HFFc6 (cell line): ENCODE measurements around the gene MAP7D2. TPM values are rescaled to one million over a fixed set of nuclear protein-coding genes. Genes with fewer than 3 reads are reported as not detected.
"Not testable (repeated sequence)": the region's sequence is repeated elsewhere in the genome, so short reads cannot be mapped to it uniquely, and the experiment has no call there.

Experiments
- DNase-seq: peaks from one replicate; pipeline ENCODE4 v3.0.0-alpha.2; 2018
- H3K27ac Mint-ChIP-seq: 2 replicates; pipeline ENCODE4 v1.8.0; 2020; ENCODE audit warnings: mild to moderate bottlenecking, mixed read lengths
- H3K27me3 Mint-ChIP-seq: 2 replicates; pipeline ENCODE4 v1.8.0; 2021; ENCODE audit warnings: mild to moderate bottlenecking, moderate library complexity, mixed read lengths; ENCODE audit not compliant: insufficient read depth
- H3K36me3 Mint-ChIP-seq: 2 replicates; pipeline ENCODE4 v1.8.0; 2021; ENCODE audit warnings: low read depth, mixed read lengths
- H3K4me1 Mint-ChIP-seq: 2 replicates; pipeline ENCODE4 v1.8.0; 2020; ENCODE audit warnings: low read depth, mixed read lengths
- H3K4me3 Mint-ChIP-seq: 2 replicates; pipeline ENCODE4 v1.8.0; 2020; ENCODE audit warnings: mild to moderate bottlenecking, moderate library complexity, mixed read lengths
- H3K9me3 Mint-ChIP-seq: 2 replicates; pipeline ENCODE4 v1.8.0; 2020; ENCODE audit warnings: mild to moderate bottlenecking, mixed read lengths
- long read RNA-seq: library from polyadenylated mRNA; unstranded; transcript quantifications from one replicate; pipeline ENCODE4 v2.0.0, GENCODE V29; 2019
- total RNA-seq, 6 experiments: library from RNA; stranded (reverse); fragmentation: NEBNext Ultra II Directional; extraction: Animal tissue kit (Norgen Biotek cat#: 25700); gene quantifications; 2 replicates in 1 of 6; 3 replicates in 5 of 6; pipeline ENCODE4 v1.2.3, GENCODE V29; 2021
- TF ChIP-seq, protein P1 (sequence below): fragments of 200-600 bp; sonication (generic); IDR thresholded peaks from 2 replicates; pipeline ENCODE4 v1.5.0; 2021; ENCODE audit warnings: antibody characterized with exemption, mild to moderate bottlenecking

Gene MAP7D2
- total RNA-seq = under 1 TPM in 5 of 6 experiments, not detected in 1; 0.05 to 0.47 (median 0.20) TPM
- long read RNA-seq, partial matches to known transcripts = 2 of 3 reads
- long read RNA-seq, other reads (novel, unspliced or antisense) = 1 of 3 reads

- TF ChIP-seq, protein P1, sequence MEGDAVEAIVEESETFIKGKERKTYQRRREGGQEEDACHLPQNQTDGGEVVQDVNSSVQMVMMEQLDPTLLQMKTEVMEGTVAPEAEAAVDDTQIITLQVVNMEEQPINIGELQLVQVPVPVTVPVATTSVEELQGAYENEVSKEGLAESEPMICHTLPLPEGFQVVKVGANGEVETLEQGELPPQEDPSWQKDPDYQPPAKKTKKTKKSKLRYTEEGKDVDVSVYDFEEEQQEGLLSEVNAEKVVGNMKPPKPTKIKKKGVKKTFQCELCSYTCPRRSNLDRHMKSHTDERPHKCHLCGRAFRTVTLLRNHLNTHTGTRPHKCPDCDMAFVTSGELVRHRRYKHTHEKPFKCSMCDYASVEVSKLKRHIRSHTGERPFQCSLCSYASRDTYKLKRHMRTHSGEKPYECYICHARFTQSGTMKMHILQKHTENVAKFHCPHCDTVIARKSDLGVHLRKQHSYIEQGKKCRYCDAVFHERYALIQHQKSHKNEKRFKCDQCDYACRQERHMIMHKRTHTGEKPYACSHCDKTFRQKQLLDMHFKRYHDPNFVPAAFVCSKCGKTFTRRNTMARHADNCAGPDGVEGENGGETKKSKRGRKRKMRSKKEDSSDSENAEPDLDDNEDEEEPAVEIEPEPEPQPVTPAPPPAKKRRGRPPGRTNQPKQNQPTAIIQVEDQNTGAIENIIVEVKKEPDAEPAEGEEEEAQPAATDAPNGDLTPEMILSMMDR = no peak
- no peak within 1 kb of the TSS for H3K27ac Mint-ChIP-seq
- no peak for DNase-seq
- H3K4me1 Mint-ChIP-seq = no peaks in the 10 kb centered on the region
- H3K9me3 Mint-ChIP-seq = no peaks in the 10 kb centered on the region
- no peaks in the 10 kb centered on the region for H3K36me3 Mint-ChIP-seq
- H3K4me3 Mint-ChIP-seq = peak within 1 kb of the TSS; percentile 39; the same call in 1 of the 2 replicates
- peaks cover 2% of the 10 kb centered on the region; the same call in 1 of the 2 replicates for H3K27me3 Mint-ChIP-seq
These were observed at the start of gene MAP7D2 for GRCh38 chrX:20116577-20117240. Gene MAP7D2 (minus strand): TSS chrX:20116907. CDS start chrX:20116879, 28 bp downstream.

DNA sequence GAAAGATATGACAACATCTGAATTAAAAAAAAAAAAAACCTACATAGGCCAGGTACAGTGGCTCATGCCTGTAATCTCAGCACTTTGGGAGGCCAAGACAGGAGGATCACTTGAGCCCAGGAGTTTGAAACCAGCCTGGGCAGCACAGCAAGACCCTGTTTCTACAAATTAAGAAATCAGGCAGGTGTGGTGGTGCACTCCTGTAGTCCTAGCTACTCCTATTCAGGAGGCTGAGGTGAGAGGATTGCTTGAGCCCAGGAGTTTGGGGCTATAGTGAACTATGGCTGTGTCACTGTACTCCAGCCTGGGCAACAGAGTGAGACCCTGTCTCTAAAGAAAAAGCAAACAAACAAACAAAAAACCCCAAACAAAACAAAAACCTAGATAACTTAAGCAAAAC is 45.8 kb upstream of the MAP7D2 start:
- not testable (repeated sequence) for H3K4me1 Mint-ChIP-seq, DNase-seq, H3K4me3 Mint-ChIP-seq, H3K9me3 Mint-ChIP-seq, H3K27me3 Mint-ChIP-seq, H3K27ac Mint-ChIP-seq
- peaks cover 13% of the 10 kb centered on the region; the same call in 1 of the 2 replicates for H3K36me3 Mint-ChIP-seq

- Mint-ChIP-seq H3K27me3 (peaks cover 2% of the 10 kb centered on the region; the same call in 1 of the 2 replicates), H3K9me3 (no peaks in the 10 kb centered on the region), H3K27ac (peak overlapping the region; percentile 33; the same call in 1 of the 2 replicates), H3K4me1 (0 out of 2 replicates have a peak, but pooled peaks cover 6% of the 10 kb centered on the region), H3K36me3 (peaks cover 18% of the 10 kb centered on the region), H3K4me3 (no peak overlapping the region)
- no peak for DNase-seq
- TF ChIP-seq, protein P1 = no peak
These were observed 43.2 kb upstream of the MAP7D2 start for GRCh38 chrX:20159797-20160385.

- H3K9me3 Mint-ChIP-seq = no peaks in the 10 kb centered on the region
- H3K27ac Mint-ChIP-seq = no peak overlapping the region
- no peak for DNase-seq
- TF ChIP-seq, protein P1 = no peak
- H3K4me1 Mint-ChIP-seq = peaks cover 9% of the 10 kb centered on the region; the same call in 1 of the 2 replicates
- peaks cover 5% of the 10 kb centered on the region for H3K36me3 Mint-ChIP-seq
- no peak overlapping the region for H3K4me3 Mint-ChIP-seq
- H3K27me3 Mint-ChIP-seq = no peaks in the 10 kb centered on the region
These were observed 35.0 kb upstream of the MAP7D2 start for GRCh38 chrX:20151689-20152088.

GRCh38 chrX:20149326-20149725 is 32.6 kb upstream of the MAP7D2 start:
- Mint-ChIP-seq H3K27ac (no peak overlapping the region), H3K27me3 (no peaks in the 10 kb centered on the region), H3K36me3 (no peaks in the 10 kb centered on the region; the same call in 1 of the 2 replicates), H3K4me3 (no peak overlapping the region), H3K9me3 (no peaks in the 10 kb centered on the region), H3K4me1 (peaks cover 16% of the 10 kb centered on the region)
- TF ChIP-seq, protein P1 = no peak
- no peak for DNase-seq

DNA sequence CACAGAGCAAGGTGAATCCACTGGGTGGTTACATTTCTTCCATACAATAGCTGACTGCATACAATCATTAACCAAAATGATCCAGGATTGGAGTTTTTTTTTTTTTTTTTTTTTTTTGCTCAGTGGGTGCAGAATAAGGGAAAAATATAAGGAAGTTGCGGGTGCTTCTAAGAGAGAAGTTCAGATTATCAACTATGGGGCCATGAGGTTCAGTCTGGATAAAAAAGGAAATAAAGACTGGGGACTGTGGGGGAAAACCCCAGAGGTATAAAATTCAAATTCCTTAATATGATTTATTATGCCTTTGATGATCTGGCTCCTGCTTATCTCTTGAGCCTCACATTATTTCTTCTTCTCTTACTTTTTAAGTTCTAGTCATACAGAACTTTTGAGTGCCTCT is 30.9 kb upstream of the MAP7D2 start:
- H3K9me3 Mint-ChIP-seq = no peaks in the 10 kb centered on the region
- H3K27me3 Mint-ChIP-seq = no peaks in the 10 kb centered on the region
- no peaks in the 10 kb centered on the region; the same call in 1 of the 2 replicates for H3K36me3 Mint-ChIP-seq
- TF ChIP-seq, protein P1 = no peak
- H3K4me1 Mint-ChIP-seq = peaks cover 17% of the 10 kb centered on the region
- H3K27ac Mint-ChIP-seq = no peak overlapping the region
- H3K4me3 Mint-ChIP-seq = no peak overlapping the region
- DNase-seq = no peak
